Testis (tissue), 3 donors: ENCODE data around the gene DTX3L. TPM values are rescaled to one million over a fixed set of nuclear protein-coding genes. Genes with fewer than 3 reads are reported as not detected.

Source experiments
- DNase-seq: peaks from one replicate; pipeline ENCODE4 v3.0.0-alpha.2; 2019
- H3K27ac ChIP-seq, 2 donors: fragments of 200-600 bp; sonication (generic); one replicate each; pipeline ENCODE4 v1.5.1; 2019
- H3K27me3 ChIP-seq: fragments of 200-600 bp; sonication (generic); one replicate; pipeline ENCODE4 v1.5.1; 2019
- H3K36me3 ChIP-seq: fragments of 200-600 bp; sonication (generic); one replicate; pipeline ENCODE4 v1.5.1; 2017; ENCODE audit warnings: low read depth; ENCODE audit errors: missing control alignments
- H3K4me1 ChIP-seq: fragments of 200-600 bp; sonication (generic); one replicate; pipeline ENCODE4 v1.5.1; 2019
- H3K4me3 ChIP-seq, 2 donors: fragments of 200-600 bp; sonication (generic); one replicate each; pipeline ENCODE4 v1.5.1; 2017 to 2019
- H3K9me3 ChIP-seq: fragments of 200-600 bp; sonication (generic); one replicate; pipeline ENCODE4 v1.5.1; 2017
- CTCF ChIP-seq, 3 experiments: fragments of 450-650 bp in 2 of 3; fragments of 200-600 bp in 1 of 3; sonication (generic) in 1 of 3; IDR thresholded peaks; one replicate each; pipeline ENCODE4 v1.5.1; 2016 to 2019; ENCODE audit warnings: antibody characterized with exemption in 3 of 3, mild to moderate bottlenecking in 2 of 3, moderate library complexity in 1 of 3
- POLR2A ChIP-seq: fragments of 450-650 bp; IDR thresholded peaks from one replicate; pipeline ENCODE4 v1.6.1; 2017; ENCODE audit warnings: antibody characterized with exemption, mild to moderate bottlenecking, moderate library complexity
- WGBS, 2 donors: methylation state at CpG; one replicate each; pipeline ENCODE4 v1.1.5; 2018; 5-methylcytosine and 5-hydroxymethylcytosine counted together
- intact Hi-C: fragments of 100-400 bp; cut with DNase I; formaldehyde crosslinking; loops from one replicate; pipeline ENCODE4 v1.15.1; 2023; ENCODE audit warnings: low total_unique reads
- polyA plus RNA-seq: library from polyadenylated mRNA; stranded (reverse); fragments of 350-450 nt; fragmentation: Illumina TruSeq; extraction: RNeasy Lipid Tissue Mini Kit (QIAGEN cat#74804); gene quantifications from one replicate; pipeline ENCODE4 v1.2.3, GENCODE V29; 2014; ENCODE audit warnings: low read depth, low replicate concordance; ENCODE audit not compliant: insufficient read depth
- total RNA-seq, 2 donors: library from RNA; depleted of rRNA; stranded (reverse); fragments of >200 nt; gene quantifications; one replicate each; pipeline ENCODE4 v1.2.3, GENCODE V29; 2016

Gene DTX3L
- total and polyA plus RNA-seq, 3 donors from 2014 or later, result 8.3 to 8.7 (median 8.5) TPM

- 4 to 5% methylated on average over 16 to 38 of the region's 40 CpGs for WGBS, 2 donors
- TF ChIP-seq POLR2A (no peak), CTCF (IDR thresholded peaks at IDR 0.05) (no peak)
- DNase-seq, result peak; percentile 33
- H3K36me3 ChIP-seq, result no peaks in the 10 kb centered on the region
- no peaks in the 10 kb centered on the region for H3K4me1 ChIP-seq
- no peaks in the 10 kb centered on the region for H3K9me3 ChIP-seq
- peak within 1 kb of the TSS in 1 of 2 donors; percentile 56 for H3K27ac ChIP-seq
- intact Hi-C loops, result no loop called here
- no peaks in the 10 kb centered on the region for H3K27me3 ChIP-seq
- peak within 1 kb of the TSS; percentile 42 to 65 for H3K4me3 ChIP-seq
These were observed 13.4 kb downstream of the DTX3L start, which contains the start of gene PARP15 for GRCh38 chr3:122577409-122578031. TSS of gene PARP15 (plus strand) at chr3:122577650. CDS start at chr3:122577668, 18 bp downstream.

- no peaks in the 10 kb centered on the region for H3K36me3 ChIP-seq
- DNase-seq, result no peak
- no peaks in the 10 kb centered on the region for H3K4me1 ChIP-seq
- H3K27ac ChIP-seq, result peak overlapping the region in 1 of 2 donors; percentile 56
- WGBS, 2 donors, result 41 to 53% methylated on average over 5 of the region's 5 CpGs
- H3K27me3 ChIP-seq, result no peaks in the 10 kb centered on the region
- TF ChIP-seq POLR2A (no peak), CTCF (IDR thresholded peaks at IDR 0.05) (no peak)
- H3K9me3 ChIP-seq, result no peaks in the 10 kb centered on the region
- peak overlapping the region; percentile 42 to 65 for H3K4me3 ChIP-seq
- intact Hi-C loops, result no loop called here
These were observed 14.1 kb downstream of the DTX3L start for GRCh38 chr3:122578069-122578740.

GRCh38 chr3:122580470-122580869, 16.3 kb downstream of the DTX3L start:
- WGBS, 2 donors, result 77 to 82% methylated on average over 3 of the region's 3 CpGs
- H3K27me3 ChIP-seq, result no peaks in the 10 kb centered on the region
- TF ChIP-seq CTCF (IDR thresholded peaks at IDR 0.05) (no peak), POLR2A (no peak)
- no peak overlapping the region for H3K27ac ChIP-seq
- H3K9me3 ChIP-seq, result no peaks in the 10 kb centered on the region
- no peaks in the 10 kb centered on the region for H3K4me1 ChIP-seq
- DNase-seq, result no peak
- H3K4me3 ChIP-seq, result no peak overlapping the region
- H3K36me3 ChIP-seq, result no peaks in the 10 kb centered on the region
- intact Hi-C loops, result no loop called here

- TF ChIP-seq CTCF (IDR thresholded peaks at IDR 0.05) (no peak), POLR2A (no peak)
- intact Hi-C loops, result no loop called here
- Histone ChIP-seq H3K36me3 (no peaks in the 10 kb centered on the region), H3K27ac (no peak overlapping the region), H3K27me3 (no peaks in the 10 kb centered on the region), H3K4me3 (no peak overlapping the region), H3K4me1 (no peaks in the 10 kb centered on the region), H3K9me3 (no peaks in the 10 kb centered on the region)
- no peak for DNase-seq
- 96 to 97% methylated on average over 2 of the region's 2 CpGs for WGBS, 2 donors
These were observed 17.5 kb downstream of the DTX3L start for GRCh38 chr3:122581622-122582021.
